Measurements from ENCODE around the gene ACTL7A.
"Not testable (repeated sequence)": the region's sequence is repeated elsewhere in the genome, so short reads cannot be mapped to it uniquely, and the experiment has no call there.

ACTL7A gene

DNA sequence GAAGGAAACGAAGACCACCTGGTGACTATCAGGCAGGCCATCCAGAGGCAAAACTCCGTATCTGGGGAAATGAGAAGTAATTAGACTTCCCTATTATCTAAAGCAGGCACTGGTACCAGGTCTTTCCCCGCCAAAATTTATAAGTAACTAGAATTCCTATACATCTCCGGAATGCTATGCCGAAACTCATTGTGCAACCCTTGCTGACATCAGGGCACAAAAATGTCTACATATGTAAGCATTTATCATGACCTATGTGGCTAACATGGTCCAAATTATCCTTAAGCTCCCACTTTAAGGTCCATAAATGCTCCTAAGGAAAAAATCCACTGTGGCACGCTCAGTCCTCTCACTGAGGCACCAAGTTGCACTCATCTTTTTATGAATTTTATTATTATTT lies 24.0 kb upstream of the ACTL7A start:
- no peaks in the 10 kb centered on the region for H3K4me1 ChIP-seq (ENCODE audit: insufficient read depth, low read length)
- DNase-seq: no peak

DNA sequence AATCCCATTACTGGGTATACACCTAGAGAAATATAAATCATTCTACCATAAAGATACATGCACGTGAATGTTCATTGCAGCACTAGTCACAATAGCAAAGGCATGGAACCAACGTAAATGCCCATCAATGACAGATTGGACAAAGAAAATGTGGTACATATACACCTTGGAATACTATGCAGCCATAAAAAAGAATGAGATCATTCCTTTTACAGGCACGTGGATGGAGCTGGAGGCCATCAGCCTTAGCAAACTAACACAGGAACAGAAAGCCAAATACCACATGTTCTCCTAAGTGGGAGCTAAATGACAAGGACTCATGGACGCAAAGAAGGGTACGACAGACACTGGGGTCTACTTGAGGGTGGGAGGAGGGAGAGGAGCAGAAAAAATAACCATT lies 22.5 kb upstream of the ACTL7A start:
- not testable (repeated sequence) for H3K4me1 ChIP-seq (ENCODE audit: insufficient read depth, low read length); H2AFZ ChIP-seq (ENCODE audit: low read depth, low read length); ATAC-seq (ENCODE audit: insufficient read depth, low read depth); H3K27ac ChIP-seq (ENCODE audit: low read length); H3K79me2 ChIP-seq (ENCODE audit: insufficient read depth, low read length); H3K9ac ChIP-seq (ENCODE audit: low read depth, low read length); H3K9me3 ChIP-seq (ENCODE audit: insufficient read depth, low read length, severe bottlenecking); H4K20me1 ChIP-seq (ENCODE audit: insufficient read depth, low read length); H3K27me3 ChIP-seq (ENCODE audit: insufficient read depth, low read length, poor library complexity); H3K4me2 ChIP-seq (ENCODE audit: insufficient read depth, low read length); H3K36me3 ChIP-seq (ENCODE audit: insufficient read depth, low read length); DNase-seq; H3K4me3 ChIP-seq (ENCODE audit: low read depth in 1 of 2, low read length in 2 of 2)

More for the DNA sequence above, 24.0 kb upstream of the ACTL7A start:
- H3K27me3 ChIP-seq (ENCODE audit: insufficient read depth, low read length, poor library complexity): peaks cover 4% of the 10 kb centered on the region
- no peak overlapping the region for H3K4me3 ChIP-seq (ENCODE audit: low read depth in 1 of 2, low read length in 2 of 2)
- no peaks in the 10 kb centered on the region for H3K79me2 ChIP-seq (ENCODE audit: insufficient read depth, low read length)
- H3K4me2 ChIP-seq (ENCODE audit: insufficient read depth, low read length): no peak overlapping the region
- H2AFZ ChIP-seq (ENCODE audit: low read depth, low read length): no peak overlapping the region
- no peak overlapping the region for H3K27ac ChIP-seq (ENCODE audit: low read length)
- no peaks in the 10 kb centered on the region for H3K36me3 ChIP-seq (ENCODE audit: insufficient read depth, low read length)
- H4K20me1 ChIP-seq (ENCODE audit: insufficient read depth, low read length): no peaks in the 10 kb centered on the region
- no peak for ATAC-seq (ENCODE audit: insufficient read depth, low read depth)
- H3K9ac ChIP-seq (ENCODE audit: low read depth, low read length): no peak overlapping the region
- no peak for TF ChIP-seq CTCF (IDR thresholded peaks at IDR 0.05; ENCODE audit: borderline replicate concordance, extremely low read depth, low read length, poor library complexity, severe bottlenecking)
- TF ChIP-seq EZH2 (IDR thresholded peaks at IDR 0.05; ENCODE audit: borderline replicate concordance, low read depth, low read length, severe bottlenecking): no peak
- H3K9me3 ChIP-seq (ENCODE audit: insufficient read depth, low read length, severe bottlenecking): no peaks in the 10 kb centered on the region

DNA sequence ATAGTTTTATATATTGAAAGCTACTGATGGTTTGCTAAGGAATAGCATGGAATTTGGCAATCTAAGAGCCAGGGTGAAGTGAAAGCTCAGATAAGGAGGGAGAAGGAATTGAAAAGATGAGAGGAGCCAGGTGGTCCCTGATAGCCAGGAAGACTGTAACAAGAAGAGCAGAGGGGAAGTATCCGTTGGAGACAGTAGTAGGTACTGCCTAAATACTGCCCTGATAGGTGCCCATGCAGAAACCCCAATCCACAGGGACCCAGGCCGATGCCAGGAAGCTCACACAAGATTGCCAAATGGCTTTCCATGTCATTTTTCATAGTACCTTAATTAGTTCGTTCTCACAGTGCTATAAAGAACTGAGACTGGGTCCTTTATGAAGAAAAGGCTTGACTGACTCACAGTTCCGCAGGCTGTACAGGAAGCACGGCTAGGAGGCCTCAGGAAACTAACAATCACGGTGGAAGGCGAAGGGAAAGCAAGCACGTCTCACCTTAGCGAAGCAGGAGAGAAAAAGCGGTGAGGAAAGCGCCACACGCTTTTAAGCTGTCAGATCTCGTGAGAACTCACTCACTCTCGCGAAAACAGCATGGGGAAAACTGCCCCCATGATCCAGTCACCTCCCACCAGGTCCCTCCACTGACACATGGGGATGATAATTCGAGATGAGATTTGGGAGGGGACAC lies 19.3 kb upstream of the ACTL7A start:
- no peak for ATAC-seq (ENCODE audit: insufficient read depth, low read depth)
- Histone ChIP-seq H3K4me3 (ENCODE audit: low read depth in 1 of 2, low read length in 2 of 2) (no peak overlapping the region), H3K9me3 (ENCODE audit: insufficient read depth, low read length, severe bottlenecking) (no peaks in the 10 kb centered on the region), H3K36me3 (ENCODE audit: insufficient read depth, low read length) (no peaks in the 10 kb centered on the region), H3K27ac (ENCODE audit: low read length) (no peak overlapping the region), H4K20me1 (ENCODE audit: insufficient read depth, low read length) (no peaks in the 10 kb centered on the region), H3K9ac (ENCODE audit: low read depth, low read length) (no peak overlapping the region), H3K27me3 (ENCODE audit: insufficient read depth, low read length, poor library complexity) (peaks cover 4% of the 10 kb centered on the region), H2AFZ (ENCODE audit: low read depth, low read length) (no peak overlapping the region), H3K79me2 (ENCODE audit: insufficient read depth, low read length) (no peaks in the 10 kb centered on the region), H3K4me2 (ENCODE audit: insufficient read depth, low read length) (no peak overlapping the region), H3K4me1 (ENCODE audit: insufficient read depth, low read length) (no peaks in the 10 kb centered on the region)
- TF ChIP-seq CTCF (IDR thresholded peaks at IDR 0.05; ENCODE audit: borderline replicate concordance, extremely low read depth, low read length, poor library complexity, severe bottlenecking): no peak
- DNase-seq: no peak

- no peak overlapping the region for H3K27ac ChIP-seq (ENCODE audit: low read length)
- peaks cover 4% of the 10 kb centered on the region for H3K27me3 ChIP-seq (ENCODE audit: insufficient read depth, low read length, poor library complexity)
- no peaks in the 10 kb centered on the region for H3K4me1 ChIP-seq (ENCODE audit: insufficient read depth, low read length)
- TF ChIP-seq CTCF (IDR thresholded peaks at IDR 0.05; ENCODE audit: borderline replicate concordance, extremely low read depth, low read length, poor library complexity, severe bottlenecking) (no peak), EZH2 (IDR thresholded peaks at IDR 0.05; ENCODE audit: borderline replicate concordance, low read depth, low read length, severe bottlenecking) (no peak)
- H2AFZ ChIP-seq (ENCODE audit: low read depth, low read length): no peak overlapping the region
- no peaks in the 10 kb centered on the region for H4K20me1 ChIP-seq (ENCODE audit: insufficient read depth, low read length)
- H3K79me2 ChIP-seq (ENCODE audit: insufficient read depth, low read length): no peaks in the 10 kb centered on the region
- H3K4me3 ChIP-seq (ENCODE audit: low read depth in 1 of 2, low read length in 2 of 2): no peak overlapping the region
- no peak overlapping the region for H3K9ac ChIP-seq (ENCODE audit: low read depth, low read length)
- H3K9me3 ChIP-seq (ENCODE audit: insufficient read depth, low read length, severe bottlenecking): no peaks in the 10 kb centered on the region
- H3K4me2 ChIP-seq (ENCODE audit: insufficient read depth, low read length): no peak overlapping the region
- DNase-seq: no peak
- H3K36me3 ChIP-seq (ENCODE audit: insufficient read depth, low read length): no peaks in the 10 kb centered on the region
- no peak for ATAC-seq (ENCODE audit: insufficient read depth, low read depth)
Observed at GRCh38 chr9:108844391-108844790, 17.7 kb upstream of the ACTL7A start.
